CD4-positive, alpha-beta T cell (primary cell): Measurements from ENCODE around the gene C1orf198. TPM values are rescaled to one million over a fixed set of nuclear protein-coding genes. Genes with fewer than 3 reads are reported as not detected.
"Not testable (repeated sequence)": the region's sequence is repeated elsewhere in the genome, so short reads cannot be mapped to it uniquely, and the experiment has no call there.

Experiments used
- ATAC-seq: fragments of 200-7000 bp; cut with Tn5 transposase; one replicate; pipeline ENCODE4 v1.10.0; 2022; ENCODE audit warnings: mild to moderate bottlenecking; ENCODE audit not compliant: poor library complexity
- CTCF ChIA-PET: fragments of 350-600 bp; sonication (Branson Sonifier 250); formaldehyde crosslinking; loops from one replicate; lab custom pipeline; 2021; ENCODE audit warnings: antibody characterized with exemption, inconsistent platforms; lab: Charles Lee
- POLR2A ChIA-PET: fragments of 350-600 bp; sonication (Branson Sonifier 250); formaldehyde crosslinking; loops from one replicate; lab custom pipeline; 2021; ENCODE audit warnings: antibody characterized with exemption, inconsistent platforms; lab: Charles Lee
- DNase-seq, 14 experiments: peaks; one replicate each; pipeline ENCODE4 v3.0.0-alpha.2; 2013 to 2020; ENCODE audit warnings: mixed read lengths in 2 of 14
- H3K27ac ChIP-seq, 2 donors: one replicate each; pipeline versions ENCODE4 v1.5.1 to v1.7.0; 2013; ENCODE audit warnings: low read length in 2 of 2, low read depth in 1 of 2, mild to moderate bottlenecking in 1 of 2
- H3K27me3 ChIP-seq, 2 experiments: 1 replicate in 1 of 2; 2 replicates in 1 of 2; pipeline versions ENCODE4 v1.6.1 to v1.7.0; 2013; ENCODE audit warnings: low read length in 2 of 2, control low read depth in 1 of 2, mild to moderate bottlenecking in 1 of 2, moderate library complexity in 1 of 2; ENCODE audit not compliant: insufficient read depth in 2 of 2, control insufficient read depth in 1 of 2
- H3K36me3 ChIP-seq: one replicate; pipeline ENCODE4 v1.6.1; 2013; ENCODE audit warnings: low read length, control low read depth; ENCODE audit not compliant: insufficient read depth
- H3K4me1 ChIP-seq: one replicate; pipeline ENCODE4 v1.6.1; 2013; ENCODE audit warnings: low read length, control low read depth; ENCODE audit not compliant: insufficient read depth
- H3K4me3 ChIP-seq: one replicate; pipeline ENCODE4 v1.5.1; 2013; ENCODE audit warnings: mild to moderate bottlenecking, low read length, moderate library complexity
- H3K9me3 ChIP-seq, 2 experiments: 1 replicate in 1 of 2; 2 replicates in 1 of 2; pipeline versions ENCODE4 v1.6.1 to v1.7.0; 2013; ENCODE audit warnings: low read length in 2 of 2, mild to moderate bottlenecking in 2 of 2, control low read depth in 1 of 2, moderate library complexity in 1 of 2; ENCODE audit not compliant: control insufficient read depth in 1 of 2, insufficient read depth in 1 of 2
- H3K27ac Mint-ChIP-seq: one replicate; pipeline ENCODE4 v1.8.0; 2020; ENCODE audit warnings: mixed read lengths
- H3K27me3 Mint-ChIP-seq: one replicate; pipeline ENCODE4 v1.8.0; 2021; ENCODE audit warnings: mixed read lengths
- H3K36me3 Mint-ChIP-seq: one replicate; pipeline ENCODE4 v1.8.0; 2021; ENCODE audit warnings: low read depth, mixed read lengths
- H3K4me1 Mint-ChIP-seq: one replicate; pipeline ENCODE4 v1.8.0; 2021; ENCODE audit warnings: low read depth, mixed read lengths
- H3K4me3 Mint-ChIP-seq: one replicate; pipeline ENCODE4 v1.8.0; 2020; ENCODE audit warnings: mild to moderate bottlenecking, mixed read lengths
- H3K9me3 Mint-ChIP-seq: one replicate; pipeline ENCODE4 v1.8.0; 2020; ENCODE audit warnings: mixed read lengths
- intact Hi-C, 2 experiments: fragments of 100-400 bp; cut with DNase I in 1 of 2; cut with micrococcal nuclease in 1 of 2; formaldehyde crosslinking; loops; one replicate each; pipeline versions ENCODE4 v1.15.1 to v1.9.0; 2023 to 2025; cut with DNase I, micrococcal nuclease
- total RNA-seq, 174 experiments: library from RNA in 2 of 174; stranded (reverse) in 2 of 174; gene quantifications; one replicate each; pipeline ENCODE4 v1.2.3 and lab custom pipeline; 2021 to 2026
- TF ChIP-seq, protein P1 (sequence below): fragments of 200-600 bp; IDR thresholded peaks from one replicate; pipeline ENCODE4 v1.8.0; 2022; ENCODE audit warnings: antibody characterized with exemption, mild to moderate bottlenecking

Gene C1orf198
- total RNA-seq, 2 experiments from 2014 or later = 2.2 TPM

DNA sequence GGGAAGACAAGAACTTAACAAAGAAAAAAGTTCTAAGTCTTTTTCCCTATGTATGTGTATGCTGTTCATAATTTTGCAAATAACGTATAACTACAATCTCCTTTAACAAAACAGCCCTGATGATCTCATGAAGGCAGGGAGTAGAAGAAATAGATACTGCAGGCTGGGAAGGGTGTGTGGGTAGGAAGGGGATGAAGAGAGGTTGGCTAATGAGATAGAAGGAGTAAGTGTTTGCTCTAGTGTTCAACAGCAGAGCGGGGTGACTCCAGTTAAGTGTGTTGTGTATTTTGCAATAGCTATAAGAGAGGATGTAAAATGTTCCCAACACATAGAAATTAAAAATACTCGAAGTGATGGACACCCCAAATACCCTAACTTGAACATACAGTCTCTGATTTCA is 20.1 kb downstream of the C1orf198 start:
- CTCF ChIA-PET = no interaction called here
- no peak for ATAC-seq
- no peak overlapping the region for H3K27ac Mint-ChIP-seq
- no peaks in the 10 kb centered on the region for H3K27me3 Mint-ChIP-seq
- H3K4me3 Mint-ChIP-seq = no peak overlapping the region
- no peak overlapping the region for H3K27ac ChIP-seq
- H3K4me1 ChIP-seq = no peaks in the 10 kb centered on the region
- POLR2A ChIA-PET = no interaction called here
- H3K36me3 Mint-ChIP-seq = peaks cover 10% of the 10 kb centered on the region
- H3K4me3 ChIP-seq = no peak overlapping the region
- intact Hi-C loops = no loop called here
- no peaks in the 10 kb centered on the region for H3K4me1 Mint-ChIP-seq
- no peak for DNase-seq
- TF ChIP-seq, protein P1, sequence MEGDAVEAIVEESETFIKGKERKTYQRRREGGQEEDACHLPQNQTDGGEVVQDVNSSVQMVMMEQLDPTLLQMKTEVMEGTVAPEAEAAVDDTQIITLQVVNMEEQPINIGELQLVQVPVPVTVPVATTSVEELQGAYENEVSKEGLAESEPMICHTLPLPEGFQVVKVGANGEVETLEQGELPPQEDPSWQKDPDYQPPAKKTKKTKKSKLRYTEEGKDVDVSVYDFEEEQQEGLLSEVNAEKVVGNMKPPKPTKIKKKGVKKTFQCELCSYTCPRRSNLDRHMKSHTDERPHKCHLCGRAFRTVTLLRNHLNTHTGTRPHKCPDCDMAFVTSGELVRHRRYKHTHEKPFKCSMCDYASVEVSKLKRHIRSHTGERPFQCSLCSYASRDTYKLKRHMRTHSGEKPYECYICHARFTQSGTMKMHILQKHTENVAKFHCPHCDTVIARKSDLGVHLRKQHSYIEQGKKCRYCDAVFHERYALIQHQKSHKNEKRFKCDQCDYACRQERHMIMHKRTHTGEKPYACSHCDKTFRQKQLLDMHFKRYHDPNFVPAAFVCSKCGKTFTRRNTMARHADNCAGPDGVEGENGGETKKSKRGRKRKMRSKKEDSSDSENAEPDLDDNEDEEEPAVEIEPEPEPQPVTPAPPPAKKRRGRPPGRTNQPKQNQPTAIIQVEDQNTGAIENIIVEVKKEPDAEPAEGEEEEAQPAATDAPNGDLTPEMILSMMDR = no peak
- H3K27me3 ChIP-seq = no peaks in the 10 kb centered on the region
- no peaks in the 10 kb centered on the region for H3K36me3 ChIP-seq
- no peaks in the 10 kb centered on the region for H3K9me3 Mint-ChIP-seq
- no peaks in the 10 kb centered on the region for H3K9me3 ChIP-seq

DNA sequence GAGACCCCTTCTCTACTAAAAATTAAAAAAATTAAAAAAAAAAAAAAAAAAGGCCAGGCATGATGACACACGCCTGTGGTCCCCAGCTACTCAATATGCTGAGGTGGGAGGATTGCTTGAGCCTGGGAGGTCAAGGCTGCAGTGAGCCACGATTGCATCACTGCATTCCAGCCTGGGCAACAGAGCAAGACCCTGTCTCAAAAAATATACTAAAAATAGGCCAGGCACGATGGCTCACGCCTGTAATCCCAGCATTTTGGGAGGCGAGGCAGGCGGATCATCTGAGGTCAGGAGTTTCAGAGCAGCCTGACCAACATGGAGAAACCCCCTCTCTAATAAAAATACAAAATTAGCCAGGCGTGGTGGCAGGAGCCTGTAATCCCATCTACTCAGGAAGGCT is 23.1 kb downstream of the C1orf198 start:
- H3K9me3 Mint-ChIP-seq, H3K27me3 Mint-ChIP-seq, H3K4me3 Mint-ChIP-seq, H3K9me3 ChIP-seq, H3K4me1 Mint-ChIP-seq, CTCF ChIA-PET, H3K27ac Mint-ChIP-seq, H3K4me3 ChIP-seq, H3K36me3 ChIP-seq, H3K27me3 ChIP-seq, H3K27ac ChIP-seq, DNase-seq, intact Hi-C loops, POLR2A ChIA-PET, H3K4me1 ChIP-seq, ATAC-seq: not testable (repeated sequence)
- peaks cover 26% of the 10 kb centered on the region for H3K36me3 Mint-ChIP-seq

DNA sequence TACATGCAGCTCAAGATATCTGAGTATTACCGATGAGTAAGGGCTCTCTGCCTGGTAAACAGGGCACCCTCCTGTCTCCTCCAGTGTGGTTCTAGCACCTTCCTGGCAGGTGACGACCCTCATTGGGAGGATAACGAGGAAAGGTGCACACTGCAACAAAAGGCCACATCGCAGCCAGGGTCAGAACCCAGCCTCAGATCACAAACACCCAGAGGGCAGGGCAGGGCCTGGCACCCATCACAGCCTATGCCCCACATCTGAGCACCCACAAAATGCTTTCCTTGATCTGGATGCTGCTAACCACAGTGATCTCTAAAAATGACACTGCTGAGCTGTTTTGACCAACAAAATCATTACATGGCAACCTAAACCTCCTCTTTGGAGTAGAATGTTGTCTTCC is 23.8 kb downstream of the C1orf198 start:
- Histone ChIP-seq H3K9me3 (no peaks in the 10 kb centered on the region), H3K27ac (no peak overlapping the region), H3K27me3 (no peaks in the 10 kb centered on the region), H3K4me1 (no peaks in the 10 kb centered on the region), H3K36me3 (no peaks in the 10 kb centered on the region), H3K4me3 (no peak overlapping the region)
- H3K4me3 Mint-ChIP-seq = no peak overlapping the region
- DNase-seq = no peak
- intact Hi-C loops = no loop called here
- H3K27ac Mint-ChIP-seq = no peak overlapping the region
- ChIA-PET POLR2A (no interaction called here), CTCF (no interaction called here)
- no peaks in the 10 kb centered on the region for H3K9me3 Mint-ChIP-seq
- H3K36me3 Mint-ChIP-seq = peaks cover 32% of the 10 kb centered on the region
- ATAC-seq = no peak
- TF ChIP-seq, protein P1 = no peak
- no peaks in the 10 kb centered on the region for H3K27me3 Mint-ChIP-seq
- H3K4me1 Mint-ChIP-seq = no peaks in the 10 kb centered on the region

DNA sequence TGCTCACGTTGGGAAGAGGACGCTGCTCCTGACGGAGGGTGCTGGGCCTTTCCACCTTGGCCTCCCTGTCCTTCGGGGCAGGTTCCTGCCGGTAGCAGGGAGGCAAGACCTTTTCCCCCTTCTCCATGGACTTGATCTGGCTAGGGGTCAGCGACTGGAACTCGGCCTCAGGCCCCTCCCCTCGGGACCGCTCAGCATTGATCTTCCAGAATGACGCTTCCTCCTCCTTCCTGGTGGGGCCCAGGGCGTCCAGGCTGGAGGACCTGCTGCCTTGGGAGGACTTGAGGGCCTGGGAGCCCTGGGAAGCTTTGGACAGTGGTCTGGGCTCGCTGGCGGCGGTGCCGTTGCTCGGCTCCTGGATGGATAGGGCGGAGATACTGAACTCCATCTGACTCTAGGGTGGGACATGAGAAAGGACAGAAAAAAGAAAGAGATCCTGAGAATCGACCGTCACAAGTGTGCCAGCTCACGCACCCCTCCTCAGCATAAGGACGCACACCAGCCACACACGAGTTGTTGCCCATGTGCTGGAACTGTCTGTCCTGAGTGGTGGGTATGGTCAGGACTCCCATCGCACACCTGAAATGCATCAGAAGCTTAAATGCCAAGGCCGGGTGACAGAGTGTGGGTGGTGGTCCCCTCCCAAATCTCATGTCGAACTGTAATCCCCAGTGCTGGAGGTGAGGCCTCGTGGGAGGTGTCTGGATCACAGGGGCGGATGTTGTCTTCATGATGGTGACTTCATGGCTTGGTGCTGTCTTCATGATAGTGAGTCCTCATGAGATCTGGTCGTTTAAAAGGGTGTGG is 24.6 kb downstream of the C1orf198 start:
- DNase-seq (no peak), ATAC-seq (no peak)
- H3K4me3 ChIP-seq = no peak overlapping the region
- Mint-ChIP-seq H3K27me3 (no peaks in the 10 kb centered on the region), H3K4me3 (no peak overlapping the region), H3K27ac (no peak overlapping the region), H3K9me3 (no peaks in the 10 kb centered on the region), H3K4me1 (no peaks in the 10 kb centered on the region), H3K36me3 (peaks cover 41% of the 10 kb centered on the region)
- no peak overlapping the region for H3K27ac ChIP-seq
- no peaks in the 10 kb centered on the region for H3K27me3 ChIP-seq
- ChIA-PET POLR2A (no interaction called here), CTCF (no interaction called here)
- TF ChIP-seq, protein P1 = no peak
- no peaks in the 10 kb centered on the region for H3K9me3 ChIP-seq
- intact Hi-C loops = no loop called here
- no peaks in the 10 kb centered on the region for H3K36me3 ChIP-seq
- H3K4me1 ChIP-seq = no peaks in the 10 kb centered on the region
